HepG2 (cell line): Measurements from ENCODE around the gene SLCO2B1. TPM values are rescaled to one million over a fixed set of nuclear protein-coding genes. Genes with fewer than 3 reads are reported as not detected.

Experiments used
- ATAC-seq: fragments of 200-7000 bp; cut with Tn5 transposase; 3 replicates; pipeline ENCODE4 v1.9.1; 2020; ENCODE audit warnings: mild to moderate bottlenecking, moderate library complexity
- BruUV-seq: library from RNA; stranded (reverse); fragments of 400-500 nt; replicated peaks from 2 replicates; lab custom pipeline; 2021; lab: Mats Ljungman, UMichigan
- CTCF ChIA-PET: fragments of 300-600 bp; formaldehyde crosslinking; extraction: SDS; loops from one replicate; lab custom pipeline; 2021; ENCODE audit warnings: low total read pairs, inconsistent platforms, low intra/inter-chr PET ratio; lab: Yijun Ruan, JAX
- POLR2A ChIA-PET: fragments of 350-600 bp; sonication (Branson Sonifier 250); formaldehyde crosslinking; loops from one replicate; lab custom pipeline; 2020; ENCODE audit warnings: antibody characterized with exemption, inconsistent platforms; lab: Yijun Ruan, JAX
- DNase-seq: peaks from one replicate; pipeline ENCODE4 v3.0.0-alpha.2; 2015; ENCODE audit warnings: low spot score
- FAIRE-seq: peaks from 3 replicates; lab custom pipeline; 2011; peaks lifted over from hg19 to GRCh38; lab: Jason Lieb, UNC
- H2AFZ ChIP-seq: one replicate; pipeline ENCODE4 v1.6.1; 2011; ENCODE audit warnings: low read length, inconsistent platforms
- H3K27ac ChIP-seq: fragments of 300-600 bp; 3 replicates; pipeline ENCODE4 v1.8.0; 2011; ENCODE audit warnings: mixed run types, mild to moderate bottlenecking, mixed read lengths, low read length, inconsistent platforms; ENCODE audit not compliant: insufficient read depth; ENCODE audit errors: extremely low read length
- H3K27me3 ChIP-seq, 2 experiments: fragments of 200-600 bp in 1 of 2; 2 replicates in 1 of 2; 3 replicates in 1 of 2; pipeline versions ENCODE4 v1.6.0 to v1.8.0; 2011; ENCODE audit warnings: low read length in 2 of 2, mild to moderate bottlenecking in 2 of 2, moderate library complexity in 2 of 2, inconsistent platforms in 1 of 2; ENCODE audit not compliant: insufficient read depth in 2 of 2, control insufficient read depth in 1 of 2
- H3K36me3 ChIP-seq, 2 experiments: fragments of 200-600 bp in 1 of 2; replicated peaks in 1 of 2; 2 replicates in 1 of 2; 3 replicates in 1 of 2; pipeline versions ENCODE4 v1.5.1 to v1.8.0; 2011; ENCODE audit warnings: low read length in 2 of 2, inconsistent platforms in 1 of 2; ENCODE audit not compliant: insufficient read depth in 2 of 2, control insufficient read depth in 1 of 2
- H3K4me1 ChIP-seq: 2 replicates; pipeline ENCODE4 v1.5.1; 2012; ENCODE audit warnings: low read length, inconsistent platforms; ENCODE audit not compliant: insufficient read depth
- H3K4me2 ChIP-seq: 2 replicates; pipeline ENCODE4 v1.6.0; 2011; ENCODE audit warnings: low read depth, low read length, inconsistent platforms
- H3K4me3 ChIP-seq, 3 experiments: fragments of 200-600 bp in 1 of 3; sonication (generic), shearing (Covaris generic) in 1 of 3; replicated peaks in 1 of 3; 2 replicates each; pipeline ENCODE4 v1.5.1; 2011 to 2016; ENCODE audit warnings: low read length in 3 of 3, inconsistent platforms in 2 of 3, low read depth in 2 of 3, mild to moderate bottlenecking in 2 of 3, control low read depth in 1 of 3, mixed read lengths in 1 of 3; ENCODE audit not compliant: insufficient read depth in 1 of 3
- H3K79me2 ChIP-seq: one replicate; pipeline ENCODE4 v1.6.1; 2011; ENCODE audit warnings: low read length, inconsistent platforms; ENCODE audit not compliant: insufficient read depth
- H3K9ac ChIP-seq: 2 replicates; pipeline ENCODE4 v1.6.0; 2011; ENCODE audit warnings: mild to moderate bottlenecking, low read depth, low read length, inconsistent platforms; ENCODE audit not compliant: insufficient read depth
- H3K9me3 ChIP-seq: 2 replicates; pipeline ENCODE4 v1.5.1; 2012; ENCODE audit warnings: mild to moderate bottlenecking, low read length
- H4K20me1 ChIP-seq: 2 replicates; pipeline ENCODE4 v1.6.0; 2011; ENCODE audit warnings: inconsistent platforms, mild to moderate bottlenecking, low read length, moderate library complexity; ENCODE audit not compliant: insufficient read depth
- EED ChIP-seq: sonication (generic); formaldehyde crosslinking; IDR thresholded peaks from 2 replicates; pipeline ENCODE4 v1.5.0; 2020; ENCODE audit warnings: mild to moderate bottlenecking, missing genetic modification reagents
- HMG20B ChIP-seq: conservative IDR thresholded peaks from 2 replicates; pipeline ENCODE4 v1.6.1; 2016; ENCODE audit warnings: missing genetic modification reagents, missing compliant biosample characterization
- HNRNPUL1 ChIP-seq: fragments of 200-400 bp; formaldehyde crosslinking; IDR thresholded peaks from 2 replicates; pipeline ENCODE4 v1.6.1; 2017; ENCODE audit warnings: low read depth, mild to moderate bottlenecking, low read length, moderate library complexity
- KLF11 ChIP-seq: IDR thresholded peaks from 2 replicates; pipeline ENCODE4 v1.6.1; 2016; ENCODE audit warnings: missing compliant biosample characterization
- MLLT10 ChIP-seq: sonication (generic); formaldehyde crosslinking; IDR thresholded peaks from 2 replicates; pipeline ENCODE4 v1.4.0; 2020; ENCODE audit warnings: missing genetic modification reagents
- NRL ChIP-seq: sonication (generic); formaldehyde crosslinking; IDR thresholded peaks from 2 replicates; pipeline ENCODE4 v1.5.0; 2020; ENCODE audit warnings: missing genetic modification reagents, mild to moderate bottlenecking, moderate library complexity, borderline replicate concordance
- PITX1 ChIP-seq: sonication (generic); formaldehyde crosslinking; IDR thresholded peaks from 2 replicates; pipeline ENCODE4 v1.5.1; 2020; ENCODE audit warnings: mild to moderate bottlenecking, missing genetic modification reagents
- SKI ChIP-seq: fragments of 450-650 bp; IDR thresholded peaks from one replicate; pipeline ENCODE4 v1.6.1; 2018; ENCODE audit warnings: mild to moderate bottlenecking; ENCODE audit not compliant: partially characterized antibody
- SMC3 ChIP-seq: IDR thresholded peaks from 2 replicates; pipeline ENCODE4 v1.6.1; 2011; ENCODE audit warnings: low read length, improper control_type of control experiment
- TFE3 ChIP-seq: IDR thresholded peaks from 2 replicates; pipeline ENCODE4 v1.6.1; 2016
- ZNF263 ChIP-seq: sonication (generic); formaldehyde crosslinking; IDR thresholded peaks from 2 replicates; pipeline ENCODE4 v1.4.0; 2020; ENCODE audit warnings: missing genetic modification reagents
- ZNF609 ChIP-seq: sonication (generic); formaldehyde crosslinking; IDR thresholded peaks from 2 replicates; pipeline ENCODE4 v1.4.0; 2020; ENCODE audit warnings: mild to moderate bottlenecking, missing genetic modification reagents, borderline replicate concordance
- WGBS: methylation state at CpG from one replicate; pipeline ENCODE4 v1.1.6; 2017; ENCODE audit warnings: low lambda C conversion rate; 5-methylcytosine and 5-hydroxymethylcytosine counted together
- in situ Hi-C: cut with HindIII; loops from 2 replicates; pipeline ENCODE4 v1.10.0; 2017; ENCODE audit warnings: low pct_unique_long_range_greater_than_20kb; ENCODE audit not compliant: extremely low pct_ligation_motif_present
- intact Hi-C: fragments of 100-400 bp; cut with micrococcal nuclease; formaldehyde crosslinking; loops from one replicate; pipeline ENCODE4 v1.10.0; 2022; ENCODE audit not compliant: unreplicated experiment
- polyA plus RNA-seq, 8 experiments: library from polyadenylated mRNA; depleted of rRNA in 3 of 8; stranded (reverse) in 7 of 8; unstranded in 1 of 8; fragments of >200 nt; fragmentation: Illumina TruSeq in 4 of 8; extraction: Trizol in 4 of 8; gene quantifications; 2 replicates each; pipeline versions ENCODE4 v1.2.1 to v1.2.3, GENCODE V29; 2011 to 2016; ENCODE audit warnings: low read depth in 4 of 8, missing spikeins in 1 of 8, mixed read lengths in 1 of 8; ENCODE audit not compliant: insufficient read depth in 1 of 8
- total RNA-seq, 5 experiments: library from RNA; depleted of rRNA; stranded (reverse); fragments of >200 nt; fragmentation: Illumina TruSeq; extraction: Trizol; gene quantifications; 2 replicates each; pipeline ENCODE4 v1.2.3, GENCODE V29; 2016; ENCODE audit warnings: low read depth in 1 of 5

The SLCO2B1 gene
- total and polyA plus RNA-seq, 2 of the 13 experiments (the other 11 are each of a cell fraction or from before 2014, with no cell fraction given), result 15.3 to 19.8 TPM

- POLR2A ChIA-PET, result no interaction called here
Measured at GRCh38 chr11:75113030-75113429, 37.9 kb upstream of the SLCO2B1 start.

GRCh38 chr11:75114465-75114864, 36.4 kb upstream of the SLCO2B1 start:
- H3K9ac ChIP-seq, result no peak overlapping the region
- H4K20me1 ChIP-seq, result no peaks in the 10 kb centered on the region
- no peaks in the 10 kb centered on the region for H3K36me3 ChIP-seq
- DNase-seq (no peak), FAIRE-seq (no peak), ATAC-seq (no peak)
- POLR2A ChIA-PET, result no interaction called here
- H3K4me1 ChIP-seq, result peaks cover 7% of the 10 kb centered on the region; the same call in 1 of the 2 replicates
- no peaks in the 10 kb centered on the region for H3K27me3 ChIP-seq
- H2AFZ ChIP-seq, result no peak overlapping the region
- in situ Hi-C loops (no loop called here), intact Hi-C loops (no loop called here)
- CTCF ChIA-PET, result no interaction called here
- H3K4me3 ChIP-seq, result no peak overlapping the region
- peaks cover 8% of the 10 kb centered on the region for H3K9me3 ChIP-seq
- WGBS, result 52% methylated on average over 2 of the region's 2 CpGs
- H3K27ac ChIP-seq, result no peak overlapping the region
- H3K4me2 ChIP-seq, result no peak overlapping the region
- BruUV-seq, result no TSS peak
- no peaks in the 10 kb centered on the region for H3K79me2 ChIP-seq
- TF ChIP-seq ZNF609 (CRISPR knock-in tag), result no peak
- TF ChIP-seq MLLT10 (CRISPR knock-in tag), result no peak
- no peak for TF ChIP-seq HNRNPUL1
- no peak for TF ChIP-seq NRL (CRISPR knock-in tag)

More at GRCh38 chr11:75113030-75113429, 37.9 kb upstream of the SLCO2B1 start:
- no peak overlapping the region for H3K4me3 ChIP-seq
- DNase-seq (no peak), ATAC-seq (no peak), FAIRE-seq (no peak)
- CTCF ChIA-PET, result no interaction called here
- no peaks in the 10 kb centered on the region for H3K27me3 ChIP-seq
- no peaks in the 10 kb centered on the region for H3K9me3 ChIP-seq
- no peak overlapping the region for H3K4me2 ChIP-seq
- H3K36me3 ChIP-seq, result no peaks in the 10 kb centered on the region
- H3K79me2 ChIP-seq, result no peaks in the 10 kb centered on the region
- 0% methylated on average over 1 of the region's 1 CpG for WGBS
- intact Hi-C loops, result no loop called here
- no peak overlapping the region for H2AFZ ChIP-seq
- no peak overlapping the region for H3K27ac ChIP-seq
- no peak overlapping the region for H3K9ac ChIP-seq
- no peaks in the 10 kb centered on the region for H4K20me1 ChIP-seq
- TF ChIP-seq EED (CRISPR knock-in tag) (no peak), HMG20B (no peak), ZNF263 (CRISPR knock-in tag) (no peak), SMC3 (no peak), PITX1 (CRISPR knock-in tag) (no peak), KLF11 (CRISPR knock-in tag) (no peak), TFE3 (CRISPR knock-in tag) (no peak), SKI (no peak)
- peaks cover 7% of the 10 kb centered on the region; the same call in 1 of the 2 replicates for H3K4me1 ChIP-seq
- no TSS peak for BruUV-seq
- in situ Hi-C loops, result no loop called here
